HEK293 (cell line): ENCODE measurements around the gene LRRFIP1.

Source experiments
- CTCF ChIA-PET: fragments of 350-600 bp; formaldehyde crosslinking; extraction: SDS; loops from one replicate; lab custom pipeline; 2021; ENCODE audit warnings: antibody characterized with exemption; lab: Yijun Ruan, JAX
- POLR2A ChIA-PET: fragments of 300-600 bp; formaldehyde crosslinking; extraction: SDS; loops from one replicate; lab custom pipeline; 2020; ENCODE audit warnings: antibody characterized with exemption, inconsistent platforms; lab: Yijun Ruan, JAX
- H3K27ac ChIP-seq: fragments of 200-500 bp; sonication (Bioruptor generic); 2 replicates; pipeline ENCODE4 v1.5.1; 2014; ENCODE audit warnings: low read depth, low read length, control low read depth, inconsistent platforms; ENCODE audit errors: extremely low read depth
- H3K36me3 ChIP-seq, 2 experiments: fragments of 200-500 bp in 1 of 2; sonication (Bioruptor generic) in 1 of 2; 1 replicate in 1 of 2; 2 replicates in 1 of 2; pipeline ENCODE4 v1.5.1; 2014 to 2017; ENCODE audit warnings: inconsistent platforms in 2 of 2, low read length in 2 of 2; ENCODE audit not compliant: control insufficient read depth in 2 of 2, insufficient read depth in 1 of 2
- H3K4me1 ChIP-seq: fragments of 200-500 bp; sonication (Bioruptor generic); 2 replicates; pipeline ENCODE4 v1.5.1; 2014; ENCODE audit warnings: mild to moderate bottlenecking, low read length, inconsistent platforms; ENCODE audit not compliant: control insufficient read depth, insufficient read depth
- H3K4me3 ChIP-seq: 2 replicates; pipeline ENCODE4 v1.5.1; 2011; ENCODE audit warnings: low read depth, mild to moderate bottlenecking, control low read depth, low read length, moderate library complexity
- H3K9me3 ChIP-seq: fragments of 200-500 bp; sonication (Bioruptor generic); 2 replicates; pipeline ENCODE4 v1.5.1; 2014; ENCODE audit warnings: low read depth, low read length, inconsistent platforms; ENCODE audit not compliant: control insufficient read depth, insufficient read depth
- BCL6B ChIP-seq: fragments of 450-650 bp; formaldehyde crosslinking; IDR thresholded peaks from 2 replicates; pipeline ENCODE4 v1.5.1; 2017; ENCODE audit warnings: missing biosample characterization, missing genetic modification characterization
- CTCF ChIP-seq: fragments of 450-650 bp; formaldehyde crosslinking; IDR thresholded peaks from 2 replicates; pipeline ENCODE4 v1.5.1; 2016; ENCODE audit warnings: missing biosample characterization, missing genetic modification characterization
- GLI2 ChIP-seq: fragments of 450-650 bp; formaldehyde crosslinking; IDR thresholded peaks from 2 replicates; pipeline ENCODE4; 2017; ENCODE audit warnings: missing biosample characterization, missing genetic modification characterization, low read depth, borderline replicate concordance
- HIC1 ChIP-seq: fragments of 450-650 bp; formaldehyde crosslinking; IDR thresholded peaks from 2 replicates; pipeline ENCODE4 v1.5.1; 2016; ENCODE audit warnings: missing biosample characterization, missing genetic modification characterization
- PBX3 ChIP-seq: sonication (generic); formaldehyde crosslinking; IDR thresholded peaks from 2 replicates; pipeline ENCODE4 v1.8.1; 2022; ENCODE audit warnings: mild to moderate bottlenecking, moderate library complexity, missing genetic modification reagents
- SCRT2 ChIP-seq: fragments of 450-650 bp; formaldehyde crosslinking; IDR thresholded peaks from 2 replicates; pipeline ENCODE4 v1.5.1; 2016; ENCODE audit warnings: missing biosample characterization, missing genetic modification characterization
- SP3 ChIP-seq: fragments of 450-650 bp; formaldehyde crosslinking; IDR thresholded peaks from 2 replicates; pipeline ENCODE4 v1.5.1; 2016; ENCODE audit warnings: missing biosample characterization, missing genetic modification characterization
- TCF7L2 ChIP-seq: IDR thresholded peaks from 2 replicates; pipeline ENCODE4 v1.6.1; 2011; ENCODE audit warnings: low read depth, mild to moderate bottlenecking, inconsistent platforms, low read length, moderate library complexity, borderline replicate concordance
- TRIM28 ChIP-seq: IDR thresholded peaks from 2 replicates; pipeline ENCODE4 v1.6.1; 2011; ENCODE audit warnings: low read length, control low read depth, borderline replicate concordance
- ZBTB17 ChIP-seq: fragments of 450-650 bp; formaldehyde crosslinking; IDR thresholded peaks from 2 replicates; pipeline ENCODE4 v1.5.1; 2016; ENCODE audit warnings: missing biosample characterization, missing genetic modification characterization
- ZBTB26 ChIP-seq: fragments of 450-650 bp; formaldehyde crosslinking; optimal IDR thresholded peaks from 2 replicates; pipeline ENCODE3; 2016; ENCODE audit warnings: missing biosample characterization, mild to moderate bottlenecking, missing genetic modification characterization
- ZFP69B ChIP-seq: fragments of 450-650 bp; formaldehyde crosslinking; IDR thresholded peaks from 2 replicates; pipeline ENCODE4 v1.5.1; 2016; ENCODE audit warnings: missing biosample characterization, missing genetic modification characterization
- ZNF140 ChIP-seq: fragments of 450-650 bp; formaldehyde crosslinking; IDR thresholded peaks from 2 replicates; pipeline ENCODE4 v1.5.1; 2016; ENCODE audit warnings: missing biosample characterization, missing genetic modification characterization
- ZNF155 ChIP-seq: fragments of 450-650 bp; formaldehyde crosslinking; IDR thresholded peaks from 2 replicates; pipeline ENCODE4 v1.5.1; 2016; ENCODE audit warnings: missing biosample characterization, missing genetic modification characterization
- ZNF157 ChIP-seq: fragments of 450-650 bp; formaldehyde crosslinking; IDR thresholded peaks from 2 replicates; pipeline ENCODE4 v1.5.1; 2016; ENCODE audit warnings: missing biosample characterization, missing genetic modification characterization
- ZNF335 ChIP-seq: fragments of 450-650 bp; formaldehyde crosslinking; conservative IDR thresholded peaks from 2 replicates; pipeline ENCODE4 v1.5.1; 2016; ENCODE audit warnings: missing biosample characterization, missing genetic modification characterization
- ZNF354C ChIP-seq: fragments of 450-650 bp; formaldehyde crosslinking; IDR thresholded peaks from 2 replicates; pipeline ENCODE4 v1.5.1; 2016; ENCODE audit warnings: missing biosample characterization, missing genetic modification characterization, low read depth, borderline replicate concordance
- ZNF362 ChIP-seq: fragments of 450-650 bp; formaldehyde crosslinking; IDR thresholded peaks from 2 replicates; pipeline ENCODE4 v1.5.1; 2016; ENCODE audit warnings: missing biosample characterization, missing genetic modification characterization
- ZNF473 ChIP-seq: fragments of 450-650 bp; formaldehyde crosslinking; IDR thresholded peaks from 2 replicates; pipeline ENCODE4 v1.5.1; 2017; ENCODE audit warnings: missing biosample characterization, missing genetic modification characterization
- ZNF510 ChIP-seq: fragments of 450-650 bp; formaldehyde crosslinking; IDR thresholded peaks from 2 replicates; pipeline ENCODE4 v1.5.1; 2018; ENCODE audit warnings: mild to moderate bottlenecking, missing genetic modification characterization, missing biosample characterization; ENCODE audit not compliant: insufficient replicate concordance
- ZNF76 ChIP-seq: fragments of 450-650 bp; formaldehyde crosslinking; IDR thresholded peaks from 2 replicates; pipeline ENCODE4; 2016; ENCODE audit warnings: low read depth, missing biosample characterization, missing genetic modification characterization, borderline replicate concordance

LRRFIP1 gene

GRCh38 chr2:237643066-237643465 is 15.7 kb downstream of the LRRFIP1 start:
- no peak overlapping the region for H3K27ac ChIP-seq
- TF ChIP-seq ZNF335 (tag by site-specific recombination) (no peak), SCRT2 (tag by site-specific recombination) (no peak), ZNF157 (tag by site-specific recombination) (no peak), ZFP69B (tag by site-specific recombination) (no peak), GLI2 (tag by site-specific recombination) (no peak), ZNF76 (no peak), ZNF354C (tag by site-specific recombination) (no peak), ZNF473 (tag by site-specific recombination) (no peak), CTCF (tag by site-specific recombination) (no peak), ZNF510 (tag by site-specific recombination) (no peak)
- 0 out of 2 replicates have a peak, but pooled peaks cover 4% of the 10 kb centered on the region for H3K4me1 ChIP-seq
- no peak overlapping the region for H3K4me3 ChIP-seq
- CTCF ChIA-PET = interaction anchor here (0.9 kb wide), 1 partner anchor 29 kb away, joined by 3 read pairs; no protein-coding TSS in a partner anchor
- H3K9me3 ChIP-seq = no peaks in the 10 kb centered on the region
- POLR2A ChIA-PET = no interaction called here
- H3K36me3 ChIP-seq = peaks cover 0 to 29% of the 10 kb centered on the region in 2 experiments; a peak in 1 of 3 replicates

GRCh38 chr2:237643582-237644380 is 16.4 kb downstream of the LRRFIP1 start:
- Histone ChIP-seq H3K4me3 (no peak overlapping the region), H3K27ac (no peak overlapping the region), H3K4me1 (0 out of 2 replicates have a peak, but pooled peaks cover 4% of the 10 kb centered on the region)
- POLR2A ChIA-PET = no interaction called here
- no peak for TF ChIP-seq ZBTB17 (tag by site-specific recombination)
- TF ChIP-seq BCL6B = no peak
- TF ChIP-seq SP3 (tag by site-specific recombination) = no peak
- TF ChIP-seq HIC1 (tag by site-specific recombination) = no peak
- TF ChIP-seq ZNF140 = no peak
- TF ChIP-seq, all 188 proteins: peak for 0
- Histone ChIP-seq H3K9me3 (no peaks in the 10 kb centered on the region), H3K36me3 (peaks cover 0 to 29% of the 10 kb centered on the region in 2 experiments; a peak in 1 of 3 replicates)
- CTCF ChIA-PET = interaction anchor here (0.9 kb wide), 1 partner anchor 29 kb away, joined by 3 read pairs; no protein-coding TSS in a partner anchor

- peaks cover 0 to 29% of the 10 kb centered on the region in 2 experiments; a peak in 1 of 3 replicates for H3K36me3 ChIP-seq
- H3K27ac ChIP-seq = no peak overlapping the region
- CTCF ChIA-PET = no interaction called here
- POLR2A ChIA-PET = no interaction called here
- 0 out of 2 replicates have a peak, but pooled peaks cover under 1% of the 10 kb centered on the region for H3K4me1 ChIP-seq
- H3K9me3 ChIP-seq = no peaks in the 10 kb centered on the region
- no peak overlapping the region for H3K4me3 ChIP-seq
- TF ChIP-seq PBX3 (CRISPR knock-in tag) = no peak
- no peak for TF ChIP-seq ZNF155 (tag by site-specific recombination)
- TF ChIP-seq ZNF362 (tag by site-specific recombination) = no peak
- no peak for TF ChIP-seq TCF7L2
- no peak for TF ChIP-seq ZBTB26 (tag by site-specific recombination)
- no peak for TF ChIP-seq TRIM28
Measured at GRCh38 chr2:237644381-237644703, 17.0 kb downstream of the LRRFIP1 start.
